ENCODE measurements around the gene ABL1.

ABL1 gene

GRCh38 chr9:130872508-130872907 lies 37.5 kb downstream of the ABL1 start:
- Histone ChIP-seq H3K27me3 (replicated peaks; ENCODE audit: control insufficient read depth, insufficient read depth, low read length) (no peaks in the 10 kb centered on the region), H3K36me3 (ENCODE audit: control insufficient read depth, insufficient read depth, low read length) (peaks cover 17% of the 10 kb centered on the region), H3K4me3 (replicated peaks; ENCODE audit: low read depth, low read length) (no peak overlapping the region)
- no peak for TF ChIP-seq CTCF (IDR thresholded peaks at IDR 0.05; ENCODE audit: insufficient read depth, low read length, poor library complexity, severe bottlenecking)
- no peak for DNase-seq (ENCODE audit: extremely low read depth, insufficient read length)

- no peak for TF ChIP-seq CTCF (IDR thresholded peaks at IDR 0.05; ENCODE audit: insufficient read depth, low read length, poor library complexity, severe bottlenecking)
- H3K36me3 ChIP-seq (ENCODE audit: control insufficient read depth, insufficient read depth, low read length) = peaks cover 17% of the 10 kb centered on the region
- no peak overlapping the region for H3K4me3 ChIP-seq (replicated peaks; ENCODE audit: low read depth, low read length)
- DNase-seq (ENCODE audit: extremely low read depth, insufficient read length) = no peak
- H3K27me3 ChIP-seq (replicated peaks; ENCODE audit: control insufficient read depth, insufficient read depth, low read length) = no peaks in the 10 kb centered on the region
Measured at GRCh38 chr9:130872912-130873503, 38.0 kb downstream of the ABL1 start.

DNA sequence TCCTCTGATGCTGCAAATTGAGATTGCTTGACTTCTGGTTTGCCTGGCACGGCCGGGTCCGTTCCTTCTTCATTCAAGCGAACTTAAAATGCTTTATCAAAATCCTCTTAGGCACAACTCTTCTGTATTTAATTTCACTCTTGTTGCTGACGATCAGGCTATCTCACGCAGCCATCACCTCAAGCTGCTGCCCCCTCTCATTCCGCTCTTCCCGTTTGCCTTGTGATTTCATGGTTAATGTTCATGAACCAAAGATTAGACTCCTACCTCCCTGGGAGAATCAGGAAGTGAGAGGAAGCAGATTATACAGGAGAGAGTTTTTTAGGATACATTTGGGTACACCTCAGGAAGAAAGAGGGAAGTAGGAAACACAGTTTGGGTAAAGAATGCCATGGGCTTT lies 38.9 kb downstream of the ABL1 start:
- no peak for DNase-seq (ENCODE audit: extremely low read depth, insufficient read length)
- no peaks in the 10 kb centered on the region for H3K27me3 ChIP-seq (replicated peaks; ENCODE audit: control insufficient read depth, insufficient read depth, low read length)
- peaks cover 20% of the 10 kb centered on the region for H3K36me3 ChIP-seq (ENCODE audit: control insufficient read depth, insufficient read depth, low read length)
- no peak overlapping the region for H3K4me3 ChIP-seq (replicated peaks; ENCODE audit: low read depth, low read length)
- no peak for TF ChIP-seq CTCF (IDR thresholded peaks at IDR 0.05; ENCODE audit: insufficient read depth, low read length, poor library complexity, severe bottlenecking)

- H3K36me3 ChIP-seq (ENCODE audit: control insufficient read depth, insufficient read depth, low read length) = peaks cover 20% of the 10 kb centered on the region
- no peak for TF ChIP-seq CTCF (IDR thresholded peaks at IDR 0.05; ENCODE audit: insufficient read depth, low read length, poor library complexity, severe bottlenecking)
- no peak for DNase-seq (ENCODE audit: extremely low read depth, insufficient read length)
Measured at GRCh38 chr9:130874783-130875182, 39.7 kb downstream of the ABL1 start.

DNA sequence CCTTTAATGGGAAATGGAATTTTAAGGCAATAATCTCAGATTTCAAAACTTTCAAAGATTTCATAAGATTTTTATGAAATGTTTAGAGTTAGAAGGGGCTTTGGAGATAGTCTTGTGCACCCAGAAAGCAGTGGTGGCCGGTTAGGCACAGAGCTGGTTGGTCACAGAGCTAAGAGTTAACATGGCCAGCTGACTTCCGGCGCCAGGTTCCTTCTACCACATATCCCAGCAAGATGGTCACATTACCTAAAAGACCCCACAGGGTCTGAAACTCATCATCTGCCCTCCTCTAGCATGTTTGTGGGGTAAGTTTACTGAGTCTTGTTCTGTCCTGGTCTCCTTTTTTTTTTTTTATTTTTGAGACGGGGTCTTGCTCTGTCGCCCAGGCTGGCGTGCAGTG lies 42.2 kb downstream of the ABL1 start:
- Histone ChIP-seq H3K36me3 (ENCODE audit: control insufficient read depth, insufficient read depth, low read length) (peaks cover 34% of the 10 kb centered on the region), H3K27me3 (replicated peaks; ENCODE audit: control insufficient read depth, insufficient read depth, low read length) (no peaks in the 10 kb centered on the region), H3K4me3 (replicated peaks; ENCODE audit: low read depth, low read length) (no peak overlapping the region)
- no peak for TF ChIP-seq CTCF (IDR thresholded peaks at IDR 0.05; ENCODE audit: insufficient read depth, low read length, poor library complexity, severe bottlenecking)
- no peak for DNase-seq (ENCODE audit: extremely low read depth, insufficient read length)

More at GRCh38 chr9:130874783-130875182, 39.7 kb downstream of the ABL1 start:
- Histone ChIP-seq H3K4me3 (replicated peaks; ENCODE audit: low read depth, low read length) (no peak overlapping the region), H3K27me3 (replicated peaks; ENCODE audit: control insufficient read depth, insufficient read depth, low read length) (no peaks in the 10 kb centered on the region)

DNA sequence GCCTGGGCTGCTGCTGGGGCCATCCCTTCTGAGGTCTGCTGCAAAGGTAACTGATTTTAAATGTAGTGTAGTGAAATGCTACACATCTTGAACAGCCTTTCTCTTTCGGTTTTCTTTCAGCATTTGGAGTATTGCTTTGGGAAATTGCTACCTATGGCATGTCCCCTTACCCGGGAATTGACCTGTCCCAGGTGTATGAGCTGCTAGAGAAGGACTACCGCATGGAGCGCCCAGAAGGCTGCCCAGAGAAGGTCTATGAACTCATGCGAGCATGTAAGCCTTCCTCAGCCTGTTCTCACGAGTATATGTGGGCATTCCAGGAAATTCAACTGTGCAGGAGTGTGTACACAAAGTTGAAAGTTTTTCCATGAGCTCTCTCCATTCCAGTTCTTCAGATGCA lies 43.2 kb downstream of the ABL1 start:
- DNase-seq (ENCODE audit: extremely low read depth, insufficient read length) = no peak
- H3K36me3 ChIP-seq (ENCODE audit: control insufficient read depth, insufficient read depth, low read length) = peaks cover 29% of the 10 kb centered on the region
- no peak overlapping the region for H3K4me3 ChIP-seq (replicated peaks; ENCODE audit: low read depth, low read length)

More for the DNA sequence above, 43.2 kb downstream of the ABL1 start:
- H3K27me3 ChIP-seq (replicated peaks; ENCODE audit: control insufficient read depth, insufficient read depth, low read length) = no peaks in the 10 kb centered on the region
- no peak for TF ChIP-seq CTCF (IDR thresholded peaks at IDR 0.05; ENCODE audit: insufficient read depth, low read length, poor library complexity, severe bottlenecking)

Data from GM06990 (cell line).